GM11168 (cell line): Measurements from ENCODE around the gene OLAH.

Source experiments
- in situ Hi-C: fragments of 300-500 bp; cut with MboI; formaldehyde crosslinking; loops from one replicate; pipeline ENCODE4 v1.12.0; 2022; ENCODE audit warnings: low sequenced_read_pairs; ENCODE audit not compliant: unreplicated experiment

The OLAH gene

GRCh38 chr10:15067154-15067553 lies 23.4 kb downstream of the OLAH start:
- in situ Hi-C loops = no loop called here

- in situ Hi-C loops = no loop called here
Observed at GRCh38 chr10:15068802-15069201, 25.1 kb downstream of the OLAH start.

GRCh38 chr10:15069230-15069629 lies 25.5 kb downstream of the OLAH start:
- in situ Hi-C loops = no loop called here

- in situ Hi-C loops = no loop called here
Observed at GRCh38 chr10:15072358-15072757, 28.6 kb downstream of the OLAH start.

GRCh38 chr10:15075421-15075820 lies 31.7 kb downstream of the OLAH start:
- in situ Hi-C loops = no loop called here

- in situ Hi-C loops = no loop called here
Observed at GRCh38 chr10:15083674-15084501, 40.1 kb downstream of the OLAH start.

GRCh38 chr10:15084502-15084922 lies 40.8 kb downstream of the OLAH start:
- in situ Hi-C loops = no loop called here

GRCh38 chr10:15088428-15089261 lies 44.9 kb downstream of the OLAH start, which contains the start of gene ACBD7:
Gene ACBD7, minus strand, starts transcription at chr10:15088776. Its CDS starts 48 bp downstream, at chr10:15088728.
- in situ Hi-C loops = no loop called here

GRCh38 chr10:15091418-15091817 lies 47.7 kb downstream of the OLAH start:
- in situ Hi-C loops = loop anchor here (10.0 kb wide), 1 partner anchor 247 kb away; no protein-coding TSS in a partner anchor

- in situ Hi-C loops = loop anchor here (10.0 kb wide), 1 partner anchor 248 kb away; no protein-coding TSS in a partner anchor
Observed at GRCh38 chr10:15092855-15093408, 49.2 kb downstream of the OLAH start.

- in situ Hi-C loops = loop anchor here (10.0 kb wide), 1 partner anchor 252 kb away; no protein-coding TSS in a partner anchor
Observed at GRCh38 chr10:15096661-15097010, 52.9 kb downstream of the OLAH start.

GRCh38 chr10:15097011-15097812 lies 53.5 kb downstream of the OLAH start, which contains the start of gene RPP38:
Gene RPP38, plus strand, starts transcription at chr10:15097355. Its CDS starts 5,960 bp downstream, at chr10:15103315.
- in situ Hi-C loops = loop anchor here (10.0 kb wide), 1 partner anchor 252 kb away; no protein-coding TSS in a partner anchor

- in situ Hi-C loops = loop anchor here (10.0 kb wide), 1 partner anchor 255 kb away; no protein-coding TSS in a partner anchor
Observed at GRCh38 chr10:15099886-15100285, 56.1 kb downstream of the OLAH start.

GRCh38 chr10:15103513-15103912 lies 59.8 kb downstream of the OLAH start:
- in situ Hi-C loops = no loop called here

GRCh38 chr10:15106352-15107013 lies 62.7 kb downstream of the OLAH start:
- in situ Hi-C loops = no loop called here

- in situ Hi-C loops = no loop called here
Observed at GRCh38 chr10:15112657-15113056, 68.9 kb downstream of the OLAH start.

GRCh38 chr10:15113766-15114165 lies 70.0 kb downstream of the OLAH start:
- in situ Hi-C loops = no loop called here

GRCh38 chr10:15116225-15116624 lies 72.5 kb downstream of the OLAH start:
- in situ Hi-C loops = no loop called here

GRCh38 chr10:15118615-15119014 lies 74.9 kb downstream of the OLAH start:
- in situ Hi-C loops = no loop called here
